T-helper 2 cell treated with Interferon-gamma antibody and Interleukin-4, amounts not matched to agents 5 μg/mL and 100 μg/mL, for 36 hours (primary cell): Measurements from ENCODE around the gene NDST4.

Experiments used
- DNase-seq: peaks from one replicate; pipeline ENCODE4 v3.0.0; 2021; ENCODE audit warnings: low spot score
- H3K27ac Mint-ChIP-seq: one replicate; pipeline ENCODE4 v1.8.0; 2021; ENCODE audit warnings: mild to moderate bottlenecking, mixed read lengths
- H3K27me3 Mint-ChIP-seq: one replicate; pipeline ENCODE4 v1.8.0; 2021; ENCODE audit warnings: low read depth, mixed read lengths
- H3K36me3 Mint-ChIP-seq: one replicate; pipeline ENCODE4 v1.8.0; 2021; ENCODE audit warnings: low read depth, mixed read lengths
- H3K4me1 Mint-ChIP-seq: one replicate; pipeline ENCODE4 v1.8.0; 2021; ENCODE audit warnings: low read depth, mixed read lengths
- H3K4me3 Mint-ChIP-seq: one replicate; pipeline ENCODE4 v1.8.0; 2022; ENCODE audit warnings: mild to moderate bottlenecking, moderate library complexity, mixed read lengths
- H3K9me3 Mint-ChIP-seq: one replicate; pipeline ENCODE4 v1.8.0; 2021; ENCODE audit warnings: mixed read lengths

NDST4 gene

DNA sequence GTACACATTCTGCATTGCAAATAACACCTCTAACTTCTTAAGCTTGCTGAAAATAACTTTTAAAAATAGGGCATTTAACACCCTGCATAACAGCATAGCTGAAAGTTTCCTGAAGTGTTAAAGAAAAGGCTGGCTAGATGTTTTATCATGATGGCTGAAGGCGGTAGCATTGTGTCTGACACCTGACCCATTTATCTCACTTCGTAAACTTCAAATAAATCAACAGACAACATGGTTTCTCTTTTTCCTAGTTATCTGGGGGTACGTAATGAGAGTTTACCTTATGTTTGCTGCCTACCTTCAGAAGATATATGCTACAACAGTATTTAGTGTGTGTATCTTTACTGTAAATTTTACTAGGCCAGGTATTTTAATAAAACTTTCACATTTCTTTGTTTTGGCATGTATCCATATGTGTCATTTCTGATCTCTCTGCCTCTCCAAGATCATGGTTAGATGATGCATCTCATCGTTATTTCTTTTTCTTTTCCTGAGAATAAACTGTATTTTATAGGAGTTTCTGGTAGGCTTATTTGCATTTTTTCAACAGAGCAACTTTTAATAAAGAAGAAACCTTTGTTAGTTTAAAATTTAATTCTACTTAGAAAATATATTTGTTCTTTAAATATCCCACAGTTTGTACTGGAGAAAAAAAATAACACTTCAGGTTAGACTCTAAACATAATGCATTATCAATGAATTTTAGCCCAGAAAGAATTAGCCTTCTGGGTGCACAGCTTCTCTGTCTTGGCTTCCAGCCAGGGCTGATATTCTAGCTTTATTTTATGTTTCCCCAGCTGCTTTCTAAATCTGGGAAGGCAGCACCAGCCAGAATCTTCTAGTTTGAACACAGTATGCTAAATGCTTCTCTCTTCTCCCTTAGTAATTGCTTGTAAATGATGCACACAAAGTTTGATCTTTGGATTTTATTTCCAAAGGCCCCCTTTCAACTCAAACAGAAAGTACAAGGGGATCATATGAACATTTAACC, 2.9 kb downstream of the NDST4 start:
- H3K4me1 Mint-ChIP-seq: no peaks in the 10 kb centered on the region
- no peaks in the 10 kb centered on the region for H3K9me3 Mint-ChIP-seq
- no peak overlapping the region for H3K27ac Mint-ChIP-seq
- no peaks in the 10 kb centered on the region for H3K36me3 Mint-ChIP-seq
- no peaks in the 10 kb centered on the region for H3K27me3 Mint-ChIP-seq
- no peak for DNase-seq
- H3K4me3 Mint-ChIP-seq: no peak overlapping the region

- H3K27me3 Mint-ChIP-seq: no peaks in the 10 kb centered on the region
- H3K9me3 Mint-ChIP-seq: no peaks in the 10 kb centered on the region
- no peak overlapping the region for H3K27ac Mint-ChIP-seq
- H3K36me3 Mint-ChIP-seq: no peaks in the 10 kb centered on the region
- no peaks in the 10 kb centered on the region for H3K4me1 Mint-ChIP-seq
- no peak overlapping the region for H3K4me3 Mint-ChIP-seq
- no peak for DNase-seq
Measured at GRCh38 chr4:115108850-115109249, 4.6 kb downstream of the NDST4 start.

GRCh38 chr4:115107411-115107810, 6.0 kb downstream of the NDST4 start:
- Mint-ChIP-seq H3K9me3 (no peaks in the 10 kb centered on the region), H3K36me3 (no peaks in the 10 kb centered on the region), H3K27me3 (no peaks in the 10 kb centered on the region), H3K27ac (no peak overlapping the region), H3K4me1 (no peaks in the 10 kb centered on the region), H3K4me3 (no peak overlapping the region)
- no peak for DNase-seq

DNA sequence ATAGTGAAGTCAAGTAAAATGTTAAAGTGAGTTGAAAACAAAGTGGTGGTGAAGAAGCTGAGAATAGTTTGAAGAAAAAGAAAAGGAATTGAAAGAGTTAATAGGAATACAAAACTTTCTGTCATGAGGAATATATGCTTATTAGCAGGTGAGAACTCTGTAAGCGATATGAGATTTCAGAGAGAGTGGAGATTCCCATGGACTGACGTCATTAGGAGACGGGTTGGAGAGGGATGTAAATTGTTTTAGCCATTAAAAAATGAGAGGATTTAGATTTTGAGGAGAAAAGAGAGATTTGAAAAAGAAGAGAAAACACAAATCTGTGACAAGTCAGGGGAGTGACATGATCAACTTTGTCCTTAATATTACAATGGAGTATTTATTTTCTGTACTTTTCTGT, 11.7 kb downstream of the NDST4 start:
- Mint-ChIP-seq H3K9me3 (no peaks in the 10 kb centered on the region), H3K27ac (no peak overlapping the region), H3K4me3 (no peak overlapping the region), H3K27me3 (no peaks in the 10 kb centered on the region), H3K36me3 (no peaks in the 10 kb centered on the region), H3K4me1 (no peaks in the 10 kb centered on the region)
- no peak for DNase-seq

- no peaks in the 10 kb centered on the region for H3K27me3 Mint-ChIP-seq
- H3K9me3 Mint-ChIP-seq: no peaks in the 10 kb centered on the region
- no peak overlapping the region for H3K27ac Mint-ChIP-seq
- H3K36me3 Mint-ChIP-seq: no peaks in the 10 kb centered on the region
- no peaks in the 10 kb centered on the region for H3K4me1 Mint-ChIP-seq
- DNase-seq: no peak
- H3K4me3 Mint-ChIP-seq: no peak overlapping the region
Measured at GRCh38 chr4:115090483-115091075, 22.8 kb downstream of the NDST4 start.

- H3K9me3 Mint-ChIP-seq: peaks cover 6% of the 10 kb centered on the region
- no peak overlapping the region for H3K27ac Mint-ChIP-seq
- H3K27me3 Mint-ChIP-seq: no peaks in the 10 kb centered on the region
Measured at GRCh38 chr4:115082633-115083032, 30.8 kb downstream of the NDST4 start.

DNA sequence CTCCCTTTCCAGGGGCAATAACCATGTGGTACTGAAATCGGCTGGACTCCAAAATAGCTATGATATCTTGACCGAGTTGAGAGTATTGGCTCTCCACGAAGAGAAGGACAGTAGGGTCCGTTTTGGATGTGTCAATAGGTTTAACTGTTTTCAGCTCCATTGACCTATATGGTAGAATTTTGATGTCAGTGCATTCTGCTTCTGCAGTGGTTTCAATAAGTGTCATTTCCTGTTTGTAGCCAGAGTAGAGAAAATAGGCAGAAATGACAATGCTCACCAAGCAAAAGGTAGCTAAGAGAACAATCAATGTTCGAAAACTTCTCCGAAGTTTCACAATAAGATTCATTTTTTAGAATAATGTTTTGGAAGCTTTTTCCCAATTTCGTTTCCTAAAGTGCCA, 36.7 kb downstream of the NDST4 start:
- no peak overlapping the region for H3K4me3 Mint-ChIP-seq
- H3K4me1 Mint-ChIP-seq: no peaks in the 10 kb centered on the region
- H3K27ac Mint-ChIP-seq: no peak overlapping the region
- H3K36me3 Mint-ChIP-seq: no peaks in the 10 kb centered on the region
- H3K27me3 Mint-ChIP-seq: no peaks in the 10 kb centered on the region
- no peak for DNase-seq
- no peaks in the 10 kb centered on the region for H3K9me3 Mint-ChIP-seq

More at GRCh38 chr4:115082633-115083032, 30.8 kb downstream of the NDST4 start:
- H3K4me3 Mint-ChIP-seq: no peak overlapping the region
- no peaks in the 10 kb centered on the region for H3K36me3 Mint-ChIP-seq
- H3K4me1 Mint-ChIP-seq: no peaks in the 10 kb centered on the region
- DNase-seq: no peak

GRCh38 chr4:115058533-115058932, 54.9 kb downstream of the NDST4 start:
- DNase-seq: no peak
- Mint-ChIP-seq H3K4me3 (no peak overlapping the region), H3K9me3 (no peaks in the 10 kb centered on the region), H3K27me3 (no peaks in the 10 kb centered on the region), H3K27ac (no peak overlapping the region), H3K36me3 (no peaks in the 10 kb centered on the region), H3K4me1 (no peaks in the 10 kb centered on the region)

GRCh38 chr4:115054836-115055235, 58.6 kb downstream of the NDST4 start:
- Mint-ChIP-seq H3K27ac (no peak overlapping the region), H3K9me3 (no peaks in the 10 kb centered on the region), H3K4me3 (no peak overlapping the region), H3K4me1 (no peaks in the 10 kb centered on the region), H3K36me3 (no peaks in the 10 kb centered on the region), H3K27me3 (no peaks in the 10 kb centered on the region)
- no peak for DNase-seq

- H3K36me3 Mint-ChIP-seq: no peaks in the 10 kb centered on the region
- H3K27ac Mint-ChIP-seq: no peak overlapping the region
- no peak overlapping the region for H3K4me3 Mint-ChIP-seq
- no peak for DNase-seq
- no peaks in the 10 kb centered on the region for H3K9me3 Mint-ChIP-seq
- no peaks in the 10 kb centered on the region for H3K4me1 Mint-ChIP-seq
- no peaks in the 10 kb centered on the region for H3K27me3 Mint-ChIP-seq
Measured at GRCh38 chr4:115053313-115053712, 60.1 kb downstream of the NDST4 start.

- no peaks in the 10 kb centered on the region for H3K36me3 Mint-ChIP-seq
- no peaks in the 10 kb centered on the region for H3K4me1 Mint-ChIP-seq
- no peak overlapping the region for H3K27ac Mint-ChIP-seq
- no peak for DNase-seq
- H3K9me3 Mint-ChIP-seq: no peaks in the 10 kb centered on the region
- H3K4me3 Mint-ChIP-seq: no peak overlapping the region
- H3K27me3 Mint-ChIP-seq: no peaks in the 10 kb centered on the region
Measured at GRCh38 chr4:115042496-115042895, 70.9 kb downstream of the NDST4 start.

GRCh38 chr4:115030281-115030680, 83.1 kb downstream of the NDST4 start:
- no peak for DNase-seq
- Mint-ChIP-seq H3K4me3 (no peak overlapping the region), H3K27ac (no peak overlapping the region), H3K27me3 (no peaks in the 10 kb centered on the region), H3K4me1 (no peaks in the 10 kb centered on the region), H3K36me3 (no peaks in the 10 kb centered on the region), H3K9me3 (no peaks in the 10 kb centered on the region)

DNA sequence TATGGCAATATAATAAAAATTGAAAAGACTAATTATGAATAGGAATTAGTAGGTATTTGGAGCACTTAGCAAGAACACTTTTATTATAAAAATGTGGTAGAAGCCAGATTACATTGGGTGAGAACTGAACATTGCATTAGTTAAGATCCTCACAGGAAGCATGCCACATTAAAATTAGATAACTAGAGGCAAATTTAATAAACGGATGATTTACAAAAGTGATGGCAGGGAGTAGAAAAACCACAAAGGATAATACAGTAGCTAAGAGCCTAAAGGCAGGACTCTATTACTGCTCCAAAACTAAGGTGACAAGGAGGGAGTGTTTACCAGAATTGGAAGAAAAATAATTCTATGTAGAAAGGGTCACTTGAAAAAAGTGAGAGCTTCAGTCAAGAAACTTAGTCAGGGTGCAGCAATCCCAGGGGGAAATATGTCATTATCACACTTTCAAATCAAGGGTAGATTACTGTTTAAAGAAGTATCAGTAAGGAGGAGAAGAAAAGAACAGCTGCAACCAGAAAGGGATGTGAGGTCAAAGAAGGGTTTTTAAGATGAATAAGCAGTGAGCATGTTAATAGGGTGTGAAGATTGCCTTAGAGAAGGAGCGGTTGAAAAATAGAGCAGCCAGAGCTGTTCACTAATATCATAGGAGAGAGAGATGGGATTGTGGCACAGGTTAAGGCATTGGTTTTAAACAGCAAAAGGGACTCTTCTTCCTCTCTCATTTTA, 84.6 kb downstream of the NDST4 start:
- no peaks in the 10 kb centered on the region for H3K4me1 Mint-ChIP-seq
- no peaks in the 10 kb centered on the region for H3K9me3 Mint-ChIP-seq
- H3K27ac Mint-ChIP-seq: no peak overlapping the region
- no peaks in the 10 kb centered on the region for H3K27me3 Mint-ChIP-seq
- DNase-seq: no peak
- H3K4me3 Mint-ChIP-seq: no peak overlapping the region
- H3K36me3 Mint-ChIP-seq: no peaks in the 10 kb centered on the region

DNA sequence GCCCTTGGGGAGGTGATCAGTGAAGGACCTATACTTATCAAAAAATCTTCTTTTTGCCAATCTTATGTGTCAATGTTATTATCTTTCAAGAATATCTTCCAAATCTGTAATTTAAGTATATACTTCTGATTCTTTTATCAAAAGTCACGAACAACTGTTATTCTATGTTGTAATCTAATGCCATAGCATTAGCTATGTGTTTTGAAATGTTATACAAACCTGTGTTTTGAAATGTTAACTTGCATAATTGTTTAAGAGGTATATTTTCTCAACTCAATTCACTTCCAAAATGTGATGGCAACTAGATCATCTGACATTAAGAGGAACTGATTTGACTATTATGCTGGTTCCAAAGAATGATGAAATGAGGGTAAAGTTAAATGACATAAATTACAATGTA, 113.5 kb downstream of the NDST4 start:
- H3K4me1 Mint-ChIP-seq: no peaks in the 10 kb centered on the region

More for the DNA sequence above, 113.5 kb downstream of the NDST4 start:
- Mint-ChIP-seq H3K36me3 (no peaks in the 10 kb centered on the region), H3K27me3 (no peaks in the 10 kb centered on the region), H3K9me3 (no peaks in the 10 kb centered on the region), H3K27ac (no peak overlapping the region), H3K4me3 (no peak overlapping the region)
- no peak for DNase-seq
